Neural cell (in vitro differentiated cells): ENCODE data around the gene RPP30. TPM values are rescaled to one million over a fixed set of nuclear protein-coding genes. Genes with fewer than 3 reads are reported as not detected.

Experiments used
- H2AFZ ChIP-seq: fragments of 200-600, 300-800 bp; sonication (generic), shearing (Covaris generic); 2 replicates; pipeline ENCODE4 v1.6.0; 2014; ENCODE audit warnings: low read depth, mild to moderate bottlenecking, antibody characterized with exemption, low read length, moderate library complexity
- H3F3A ChIP-seq: fragments of 200-600 bp; shearing (Covaris generic); 2 replicates; pipeline ENCODE4 v1.6.1; 2016; ENCODE audit warnings: mild to moderate bottlenecking, moderate library complexity, mixed read lengths, antibody characterized with exemption, low read length; ENCODE audit not compliant: insufficient read depth, poor library complexity, severe bottlenecking
- H3K27ac ChIP-seq: fragments of 200-600, 300-800 bp; sonication (generic), shearing (Covaris generic); 2 replicates; pipeline ENCODE4 v1.5.1; 2014; ENCODE audit warnings: mild to moderate bottlenecking, low read length, moderate library complexity
- H3K27me3 ChIP-seq: fragments of 300-800, 200-600 bp; sonication (generic), shearing (Covaris generic); 2 replicates; pipeline ENCODE4 v1.6.0; 2014; ENCODE audit warnings: mild to moderate bottlenecking, low read depth, low read length, moderate library complexity; ENCODE audit not compliant: insufficient read depth
- H3K36me3 ChIP-seq: fragments of 300-800, 200-600 bp; sonication (generic), shearing (Covaris generic); 2 replicates; pipeline ENCODE4 v1.5.1; 2014; ENCODE audit warnings: mild to moderate bottlenecking, antibody characterized with exemption, low read length, moderate library complexity; ENCODE audit not compliant: insufficient read depth
- H3K4me2 ChIP-seq: fragments of 300-800, 200-600 bp; sonication (generic), shearing (Covaris generic); 2 replicates; pipeline ENCODE4 v1.6.0; 2014; ENCODE audit warnings: mild to moderate bottlenecking, low read length
- H3K4me3 ChIP-seq: fragments of 300-800, 200-600 bp; sonication (generic), shearing (Covaris generic); 2 replicates; pipeline ENCODE4 v1.5.1; 2014; ENCODE audit warnings: mild to moderate bottlenecking, low read length, moderate library complexity
- H3K79me2 ChIP-seq: fragments of 200-600 bp; shearing (Covaris generic); replicated peaks from 2 replicates; pipeline ENCODE4 v1.6.0; 2014; ENCODE audit warnings: mild to moderate bottlenecking, low read length, moderate library complexity; ENCODE audit not compliant: insufficient read depth
- H3K9ac ChIP-seq: fragments of 300-800, 200-600 bp; sonication (generic), shearing (Covaris generic); 2 replicates; pipeline ENCODE4 v1.6.1; 2016; ENCODE audit warnings: mild to moderate bottlenecking, low read length, mixed read lengths
- H3K9me2 ChIP-seq: fragments of 200-600 bp; shearing (Covaris generic); 2 replicates; pipeline ENCODE4 v1.6.1; 2016; ENCODE audit warnings: mild to moderate bottlenecking, low read length, mixed read lengths; ENCODE audit not compliant: insufficient read depth
- H3K9me3 ChIP-seq: fragments of 200-600, 300-800 bp; sonication (generic), shearing (Covaris generic); 2 replicates; pipeline ENCODE4 v1.6.1; 2016; ENCODE audit warnings: mild to moderate bottlenecking, mixed run types, low read length, moderate library complexity, mixed read lengths
- H4K20me1 ChIP-seq: fragments of 200-600 bp; shearing (Covaris generic); 2 replicates; pipeline ENCODE4 v1.6.1; 2016; ENCODE audit warnings: mild to moderate bottlenecking, mixed run types; ENCODE audit not compliant: insufficient read depth
- EP300 ChIP-seq: fragments of 450-650 bp; conservative IDR thresholded peaks from 2 replicates; pipeline ENCODE4 v1.6.1; 2014; ENCODE audit warnings: antibody characterized with exemption, mild to moderate bottlenecking, moderate library complexity; ENCODE audit not compliant: poor library complexity, severe bottlenecking
- EZH2 ChIP-seq: fragments of 200-600, 300-800 bp; shearing (Covaris generic), sonication (generic); IDR thresholded peaks from 2 replicates; pipeline ENCODE4 v1.6.1; 2014; ENCODE audit warnings: antibody characterized with exemption, low read length, borderline replicate concordance, mild to moderate bottlenecking; ENCODE audit not compliant: insufficient read depth, poor library complexity, severe bottlenecking
- MXI1 ChIP-seq: fragments of 450-650 bp; conservative IDR thresholded peaks from 2 replicates; pipeline ENCODE4 v1.6.1; 2014; ENCODE audit warnings: antibody characterized with exemption, mild to moderate bottlenecking; ENCODE audit not compliant: poor library complexity, severe bottlenecking
- POLR2AphosphoS5 ChIP-seq: IDR thresholded peaks from 2 replicates; pipeline ENCODE4 v1.6.1; 2012
- RAD21 ChIP-seq: fragments of 450-650 bp; conservative IDR thresholded peaks from 2 replicates; pipeline ENCODE4 v1.6.1; 2014; ENCODE audit warnings: antibody characterized with exemption, mild to moderate bottlenecking, moderate library complexity
- SMC3 ChIP-seq: fragments of 450-650 bp; conservative IDR thresholded peaks from 2 replicates; pipeline ENCODE4 v1.6.1; 2014; ENCODE audit warnings: antibody characterized with exemption, mild to moderate bottlenecking, moderate library complexity; ENCODE audit not compliant: poor library complexity
- TAF1 ChIP-seq: IDR thresholded peaks from 2 replicates; pipeline ENCODE4 v1.6.1; 2012; ENCODE audit warnings: low read depth
- polyA plus RNA-seq: library from polyadenylated mRNA; depleted of rRNA; stranded (reverse); fragments of >200 nt; gene quantifications from 2 replicates; pipeline ENCODE4 v1.2.3, GENCODE V29; 2014
- TF ChIP-seq, protein P1 (sequence below): fragments of 450-650 bp; IDR thresholded peaks from 2 replicates; pipeline ENCODE4 v1.5.1; 2014; ENCODE audit warnings: antibody characterized with exemption, mild to moderate bottlenecking, moderate library complexity; ENCODE audit not compliant: poor library complexity, severe bottlenecking
- TF ChIP-seq, protein P2 (sequence below): IDR thresholded peaks from 2 replicates; pipeline ENCODE4 v1.6.1; 2012; ENCODE audit warnings: borderline replicate concordance

The RPP30 gene
- polyA plus RNA-seq, 1 donor from 2014 or later, result 86.5 TPM

DNA sequence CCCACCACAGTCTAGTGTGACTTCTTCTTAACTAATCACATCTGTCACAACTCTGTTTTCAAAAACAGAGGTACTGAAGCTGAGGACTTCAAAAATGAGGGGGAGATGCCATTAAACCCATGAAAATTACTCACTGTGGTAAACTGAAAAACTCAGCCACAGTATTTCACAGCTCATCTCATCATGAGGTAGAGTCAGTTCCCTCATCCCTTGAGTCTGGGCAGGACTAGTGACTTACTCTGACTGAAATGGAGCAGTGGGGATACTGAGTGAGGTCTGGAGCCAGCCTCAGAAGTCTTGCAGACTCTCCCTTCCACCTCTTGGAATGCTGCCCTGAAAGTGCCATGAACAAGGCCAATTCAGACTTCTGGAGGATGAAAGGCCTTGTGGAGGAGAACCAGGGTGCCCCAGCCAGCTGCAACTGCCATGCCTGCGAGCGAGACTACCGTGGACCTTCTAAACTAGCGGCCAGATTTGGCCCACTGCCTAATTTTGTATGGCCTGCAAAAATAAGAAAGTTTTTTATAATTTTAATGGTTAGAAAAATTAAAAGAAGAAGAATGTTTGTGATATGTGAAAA is 73.8 kb downstream of the RPP30 start:
- H3K9ac ChIP-seq, result no peak overlapping the region
- H3K36me3 ChIP-seq, result no peaks in the 10 kb centered on the region
- no peak overlapping the region for H2AFZ ChIP-seq
- H3K4me2 ChIP-seq, result no peak overlapping the region
- no peaks in the 10 kb centered on the region for H3K79me2 ChIP-seq
- H3F3A ChIP-seq, result no peaks in the 10 kb centered on the region
- H3K27me3 ChIP-seq, result no peaks in the 10 kb centered on the region
- H3K27ac ChIP-seq, result no peak overlapping the region
- TF ChIP-seq POLR2AphosphoS5, result no peak
- no peak for TF ChIP-seq EZH2
- TF ChIP-seq SMC3, result no peak
- no peak for TF ChIP-seq TAF1
- TF ChIP-seq, protein P1, sequence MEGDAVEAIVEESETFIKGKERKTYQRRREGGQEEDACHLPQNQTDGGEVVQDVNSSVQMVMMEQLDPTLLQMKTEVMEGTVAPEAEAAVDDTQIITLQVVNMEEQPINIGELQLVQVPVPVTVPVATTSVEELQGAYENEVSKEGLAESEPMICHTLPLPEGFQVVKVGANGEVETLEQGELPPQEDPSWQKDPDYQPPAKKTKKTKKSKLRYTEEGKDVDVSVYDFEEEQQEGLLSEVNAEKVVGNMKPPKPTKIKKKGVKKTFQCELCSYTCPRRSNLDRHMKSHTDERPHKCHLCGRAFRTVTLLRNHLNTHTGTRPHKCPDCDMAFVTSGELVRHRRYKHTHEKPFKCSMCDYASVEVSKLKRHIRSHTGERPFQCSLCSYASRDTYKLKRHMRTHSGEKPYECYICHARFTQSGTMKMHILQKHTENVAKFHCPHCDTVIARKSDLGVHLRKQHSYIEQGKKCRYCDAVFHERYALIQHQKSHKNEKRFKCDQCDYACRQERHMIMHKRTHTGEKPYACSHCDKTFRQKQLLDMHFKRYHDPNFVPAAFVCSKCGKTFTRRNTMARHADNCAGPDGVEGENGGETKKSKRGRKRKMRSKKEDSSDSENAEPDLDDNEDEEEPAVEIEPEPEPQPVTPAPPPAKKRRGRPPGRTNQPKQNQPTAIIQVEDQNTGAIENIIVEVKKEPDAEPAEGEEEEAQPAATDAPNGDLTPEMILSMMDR, result no peak
- no peak for TF ChIP-seq RAD21
- TF ChIP-seq, protein P2, sequence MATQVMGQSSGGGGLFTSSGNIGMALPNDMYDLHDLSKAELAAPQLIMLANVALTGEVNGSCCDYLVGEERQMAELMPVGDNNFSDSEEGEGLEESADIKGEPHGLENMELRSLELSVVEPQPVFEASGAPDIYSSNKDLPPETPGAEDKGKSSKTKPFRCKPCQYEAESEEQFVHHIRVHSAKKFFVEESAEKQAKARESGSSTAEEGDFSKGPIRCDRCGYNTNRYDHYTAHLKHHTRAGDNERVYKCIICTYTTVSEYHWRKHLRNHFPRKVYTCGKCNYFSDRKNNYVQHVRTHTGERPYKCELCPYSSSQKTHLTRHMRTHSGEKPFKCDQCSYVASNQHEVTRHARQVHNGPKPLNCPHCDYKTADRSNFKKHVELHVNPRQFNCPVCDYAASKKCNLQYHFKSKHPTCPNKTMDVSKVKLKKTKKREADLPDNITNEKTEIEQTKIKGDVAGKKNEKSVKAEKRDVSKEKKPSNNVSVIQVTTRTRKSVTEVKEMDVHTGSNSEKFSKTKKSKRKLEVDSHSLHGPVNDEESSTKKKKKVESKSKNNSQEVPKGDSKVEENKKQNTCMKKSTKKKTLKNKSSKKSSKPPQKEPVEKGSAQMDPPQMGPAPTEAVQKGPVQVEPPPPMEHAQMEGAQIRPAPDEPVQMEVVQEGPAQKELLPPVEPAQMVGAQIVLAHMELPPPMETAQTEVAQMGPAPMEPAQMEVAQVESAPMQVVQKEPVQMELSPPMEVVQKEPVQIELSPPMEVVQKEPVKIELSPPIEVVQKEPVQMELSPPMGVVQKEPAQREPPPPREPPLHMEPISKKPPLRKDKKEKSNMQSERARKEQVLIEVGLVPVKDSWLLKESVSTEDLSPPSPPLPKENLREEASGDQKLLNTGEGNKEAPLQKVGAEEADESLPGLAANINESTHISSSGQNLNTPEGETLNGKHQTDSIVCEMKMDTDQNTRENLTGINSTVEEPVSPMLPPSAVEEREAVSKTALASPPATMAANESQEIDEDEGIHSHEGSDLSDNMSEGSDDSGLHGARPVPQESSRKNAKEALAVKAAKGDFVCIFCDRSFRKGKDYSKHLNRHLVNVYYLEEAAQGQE, result no peak
- TF ChIP-seq EP300, result no peak
- no peak for TF ChIP-seq MXI1
- no peaks in the 10 kb centered on the region for H3K9me3 ChIP-seq
- H3K9me2 ChIP-seq, result no peaks in the 10 kb centered on the region
- no peaks in the 10 kb centered on the region for H4K20me1 ChIP-seq
- H3K4me3 ChIP-seq, result no peak overlapping the region

DNA sequence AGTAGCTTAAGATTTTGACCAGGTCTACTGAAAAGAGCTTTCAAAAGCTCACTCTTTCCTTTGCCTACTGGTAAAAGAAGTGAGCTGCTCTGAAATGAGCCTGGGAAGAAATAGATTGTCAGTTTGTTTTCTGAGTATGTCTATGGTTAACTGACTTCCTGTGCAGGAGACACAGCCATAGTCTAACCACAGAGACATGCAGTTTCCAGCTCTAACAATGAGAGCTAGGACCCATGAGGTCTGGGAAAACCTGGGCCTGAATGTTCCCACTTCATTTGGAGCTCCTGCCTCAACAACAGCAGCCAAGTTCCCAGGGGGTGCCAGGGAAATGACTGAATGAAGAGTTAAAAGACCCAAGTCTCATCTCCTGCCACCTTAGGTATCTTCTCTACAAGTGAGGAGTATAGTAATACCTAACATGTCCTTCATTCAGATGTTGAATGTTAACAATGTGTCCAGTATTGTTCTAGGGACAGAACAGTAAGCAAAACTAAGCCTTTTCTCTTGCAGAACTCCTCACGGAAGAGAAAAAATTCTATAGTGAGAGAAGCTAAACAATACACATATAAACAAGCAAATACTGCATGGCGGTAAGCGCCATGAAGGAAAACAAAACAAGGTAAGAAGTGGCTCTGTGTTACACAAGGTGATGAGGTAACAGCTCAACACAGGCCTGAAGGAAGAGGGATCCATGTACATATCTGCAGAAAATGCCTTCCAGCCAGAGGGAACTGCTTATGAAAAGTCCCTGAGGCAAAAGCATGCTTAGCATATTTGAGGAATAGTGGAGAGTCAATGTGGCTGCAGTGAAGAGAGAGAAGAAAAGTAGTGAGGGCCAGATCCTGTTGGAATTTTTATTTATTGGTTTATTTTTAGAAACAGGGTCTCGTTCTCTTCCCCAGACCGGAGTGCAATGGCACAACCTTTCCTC is 75.5 kb downstream of the RPP30 start:
- no peaks in the 10 kb centered on the region for H3K79me2 ChIP-seq
- no peak overlapping the region for H3K27ac ChIP-seq
- no peaks in the 10 kb centered on the region for H3F3A ChIP-seq
- no peaks in the 10 kb centered on the region for H4K20me1 ChIP-seq
- H3K4me3 ChIP-seq, result no peak overlapping the region
- H3K9me2 ChIP-seq, result no peaks in the 10 kb centered on the region
- H3K4me2 ChIP-seq, result no peak overlapping the region
- TF ChIP-seq MXI1 (no peak), SMC3 (no peak), RAD21 (no peak), TAF1 (no peak)
- TF ChIP-seq, protein P2, result no peak
- H3K9ac ChIP-seq, result no peak overlapping the region
- no peaks in the 10 kb centered on the region for H3K36me3 ChIP-seq
- H3K27me3 ChIP-seq, result no peaks in the 10 kb centered on the region
- H3K9me3 ChIP-seq, result no peaks in the 10 kb centered on the region
- no peak overlapping the region for H2AFZ ChIP-seq
